Neural crest cell (in vitro differentiated cells): ENCODE measurements around the gene ZNF181. TPM values are rescaled to one million over a fixed set of nuclear protein-coding genes. Genes with fewer than 3 reads are reported as not detected.
A peak's percentile ranks its signal among the peaks of the same experiment; 100 is the strongest.

Experiments used
- DNase-seq: peaks from one replicate; pipeline ENCODE4 v3.0.0; 2021; ENCODE audit warnings: low read depth, mixed read lengths, low spot score
- H3K27ac Mint-ChIP-seq: one replicate; pipeline ENCODE4 v1.8.0; 2021; ENCODE audit warnings: mild to moderate bottlenecking, mixed read lengths; ENCODE audit not compliant: unreplicated experiment
- H3K27me3 Mint-ChIP-seq: 2 replicates; pipeline ENCODE4 v1.8.0; 2021; ENCODE audit warnings: low read depth, mild to moderate bottlenecking, mixed read lengths
- H3K36me3 Mint-ChIP-seq: 2 replicates; pipeline ENCODE4 v1.8.0; 2021; ENCODE audit warnings: low read depth, mild to moderate bottlenecking, mixed read lengths
- H3K4me1 Mint-ChIP-seq: 2 replicates; pipeline ENCODE4 v1.8.0; 2021; ENCODE audit warnings: mixed read lengths
- H3K4me3 Mint-ChIP-seq: one replicate; pipeline ENCODE4 v1.8.0; 2021; ENCODE audit warnings: mild to moderate bottlenecking, mixed read lengths
- H3K9me3 Mint-ChIP-seq: 2 replicates; pipeline ENCODE4 v1.8.0; 2021; ENCODE audit warnings: mixed read lengths
- total RNA-seq: library from RNA; stranded (reverse); gene quantifications from 2 replicates; pipeline ENCODE4 v1.2.1, GENCODE V29; 2021
- TF ChIP-seq, protein P1 (sequence below): fragments of 200-600 bp; sonication (generic); conservative IDR thresholded peaks from 2 replicates; pipeline ENCODE4 v1.5.0; 2021; ENCODE audit warnings: antibody characterized with exemption, mild to moderate bottlenecking

The ZNF181 gene
- total RNA-seq, 1 donor from 2014 or later: 8.0 TPM

DNA sequence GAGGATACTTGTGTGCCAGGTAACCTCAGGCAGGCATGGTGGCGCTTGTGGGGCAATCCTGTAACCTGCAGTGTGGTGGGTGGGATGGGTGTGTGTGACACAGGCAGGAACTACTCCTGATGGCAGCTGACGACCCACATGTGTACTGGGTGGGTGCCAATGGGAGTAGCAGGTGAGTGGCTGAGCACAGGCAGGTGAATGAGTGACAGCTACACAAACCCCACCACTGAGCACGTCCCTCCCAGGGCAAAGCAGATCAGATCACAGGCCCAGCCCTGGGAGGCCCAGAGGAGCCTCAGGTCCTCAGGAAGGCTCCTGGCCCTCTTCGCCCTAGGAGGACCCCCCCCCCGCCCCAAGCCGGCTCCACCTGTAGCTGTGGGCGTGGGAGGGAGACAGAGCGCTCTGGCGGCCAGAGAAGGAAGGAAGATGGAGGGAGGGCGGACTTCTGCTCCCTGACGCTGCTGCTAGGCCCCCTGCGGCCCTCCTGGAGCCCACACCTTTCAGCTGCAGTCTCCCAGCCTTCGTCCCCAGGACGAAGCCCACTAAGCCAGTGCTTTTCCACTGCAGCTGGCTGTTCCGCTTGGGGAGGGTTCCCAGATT lies 1.3 kb upstream of the ZNF181 start:
- peaks cover 3% of the 10 kb centered on the region for H3K27me3 Mint-ChIP-seq
- H3K4me1 Mint-ChIP-seq: peaks cover 22% of the 10 kb centered on the region
- peaks cover 11% of the 10 kb centered on the region for H3K36me3 Mint-ChIP-seq
- H3K27ac Mint-ChIP-seq: no peak overlapping the region
- DNase-seq: no peak
- H3K9me3 Mint-ChIP-seq: no peaks in the 10 kb centered on the region
- peak overlapping the region; percentile 51 for H3K4me3 Mint-ChIP-seq
- TF ChIP-seq, protein P1, sequence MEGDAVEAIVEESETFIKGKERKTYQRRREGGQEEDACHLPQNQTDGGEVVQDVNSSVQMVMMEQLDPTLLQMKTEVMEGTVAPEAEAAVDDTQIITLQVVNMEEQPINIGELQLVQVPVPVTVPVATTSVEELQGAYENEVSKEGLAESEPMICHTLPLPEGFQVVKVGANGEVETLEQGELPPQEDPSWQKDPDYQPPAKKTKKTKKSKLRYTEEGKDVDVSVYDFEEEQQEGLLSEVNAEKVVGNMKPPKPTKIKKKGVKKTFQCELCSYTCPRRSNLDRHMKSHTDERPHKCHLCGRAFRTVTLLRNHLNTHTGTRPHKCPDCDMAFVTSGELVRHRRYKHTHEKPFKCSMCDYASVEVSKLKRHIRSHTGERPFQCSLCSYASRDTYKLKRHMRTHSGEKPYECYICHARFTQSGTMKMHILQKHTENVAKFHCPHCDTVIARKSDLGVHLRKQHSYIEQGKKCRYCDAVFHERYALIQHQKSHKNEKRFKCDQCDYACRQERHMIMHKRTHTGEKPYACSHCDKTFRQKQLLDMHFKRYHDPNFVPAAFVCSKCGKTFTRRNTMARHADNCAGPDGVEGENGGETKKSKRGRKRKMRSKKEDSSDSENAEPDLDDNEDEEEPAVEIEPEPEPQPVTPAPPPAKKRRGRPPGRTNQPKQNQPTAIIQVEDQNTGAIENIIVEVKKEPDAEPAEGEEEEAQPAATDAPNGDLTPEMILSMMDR: no peak

GRCh38 chr19:34733266-34733745 lies 737 bp upstream of the ZNF181 start:
- Mint-ChIP-seq H3K4me1 (peaks cover 22% of the 10 kb centered on the region), H3K27me3 (no peaks in the 10 kb centered on the region), H3K27ac (peak overlapping the region; percentile 99), H3K4me3 (peak overlapping the region; percentile 94), H3K9me3 (no peaks in the 10 kb centered on the region), H3K36me3 (peaks cover 15% of the 10 kb centered on the region)
- TF ChIP-seq, protein P1: no peak
- no peak for DNase-seq

GRCh38 chr19:34734537-34735103 lies 577 bp downstream of the ZNF181 start:
- DNase-seq: no peak
- H3K36me3 Mint-ChIP-seq: peaks cover 25% of the 10 kb centered on the region
- H3K4me3 Mint-ChIP-seq: peak overlapping the region; percentile 94
- peaks cover 5% of the 10 kb centered on the region for H3K9me3 Mint-ChIP-seq
- peaks cover 22% of the 10 kb centered on the region for H3K4me1 Mint-ChIP-seq
- no peaks in the 10 kb centered on the region for H3K27me3 Mint-ChIP-seq
- peak overlapping the region; percentile 99 for H3K27ac Mint-ChIP-seq
- TF ChIP-seq, protein P1: no peak

GRCh38 chr19:34744896-34745690 lies 11.1 kb downstream of the ZNF181 start:
- no peak for DNase-seq
- Mint-ChIP-seq H3K36me3 (peaks cover 73% of the 10 kb centered on the region), H3K9me3 (peaks cover 46% of the 10 kb centered on the region), H3K4me3 (no peak overlapping the region), H3K27me3 (no peaks in the 10 kb centered on the region), H3K27ac (no peak overlapping the region), H3K4me1 (no peaks in the 10 kb centered on the region)
- TF ChIP-seq, protein P1: no peak

- Mint-ChIP-seq H3K9me3 (peaks cover 38% of the 10 kb centered on the region), H3K36me3 (peaks cover 71% of the 10 kb centered on the region), H3K27me3 (no peaks in the 10 kb centered on the region), H3K4me3 (no peak overlapping the region), H3K4me1 (no peaks in the 10 kb centered on the region), H3K27ac (no peak overlapping the region)
- TF ChIP-seq, protein P1: no peak
- DNase-seq: no peak
These were observed 23.4 kb downstream of the ZNF181 start for GRCh38 chr19:34757441-34757840.
